ENCODE results near the gene BBS12.

Gene BBS12

GRCh38 chr4:122716825-122717448 lies 15.6 kb upstream of the BBS12 start:
- DNase-seq: peak; percentile 66

- no peak for DNase-seq
Measured at GRCh38 chr4:122718281-122718680, 14.2 kb upstream of the BBS12 start.

GRCh38 chr4:122722256-122722655 lies 10.2 kb upstream of the BBS12 start:
- DNase-seq: no peak

GRCh38 chr4:122728856-122729255 lies 3.6 kb upstream of the BBS12 start:
- peak; percentile 10 for DNase-seq

GRCh38 chr4:122731676-122732075 lies 828 bp upstream of the BBS12 start:
- no peak for DNase-seq

GRCh38 chr4:122733787-122734120 lies 1.2 kb downstream of the BBS12 start:
- no peak for DNase-seq

- DNase-seq: peak; percentile 66
Measured at GRCh38 chr4:122739174-122739573, 6.7 kb downstream of the BBS12 start.

- no peak for DNase-seq
Measured at GRCh38 chr4:122742933-122743829, 10.7 kb downstream of the BBS12 start.

- peak; percentile 50 for DNase-seq
Measured at GRCh38 chr4:122744229-122744628, 11.7 kb downstream of the BBS12 start.

GRCh38 chr4:122746485-122746965 lies 14.0 kb downstream of the BBS12 start:
- no peak for DNase-seq

- no peak for DNase-seq
Measured at GRCh38 chr4:122747068-122747467, 14.6 kb downstream of the BBS12 start.

- peak; percentile 61 for DNase-seq
Measured at GRCh38 chr4:122747883-122748282, 15.4 kb downstream of the BBS12 start.

- DNase-seq: no peak
Measured at GRCh38 chr4:122749704-122750454, 17.4 kb downstream of the BBS12 start.

- no peak for DNase-seq
Measured at GRCh38 chr4:122755675-122756074, 23.2 kb downstream of the BBS12 start.

- peak; percentile 62 for DNase-seq
Measured at GRCh38 chr4:122758033-122758432, 25.5 kb downstream of the BBS12 start.

- no peak for DNase-seq
Measured at GRCh38 chr4:122759639-122760310, 27.3 kb downstream of the BBS12 start.

- DNase-seq: no peak
Measured at GRCh38 chr4:122762520-122762919, 30.0 kb downstream of the BBS12 start.

- no peak for DNase-seq
Measured at GRCh38 chr4:122762966-122763716, 30.6 kb downstream of the BBS12 start.

- DNase-seq: peak; percentile 89
Measured at GRCh38 chr4:122764071-122764820, 31.7 kb downstream of the BBS12 start.

- peak; percentile 83 for DNase-seq
Measured at GRCh38 chr4:122764821-122765215, 32.3 kb downstream of the BBS12 start.

- peak; percentile 89 for DNase-seq
Measured at GRCh38 chr4:122765692-122766352, 33.3 kb downstream of the BBS12 start.

Data from EL (cell line).